Naive thymus-derived CD8-positive, alpha-beta T cell (primary cell): ENCODE data around the gene ZFP92. TPM values are rescaled to one million over a fixed set of nuclear protein-coding genes. Genes with fewer than 3 reads are reported as not detected.

Source experiments
- ATAC-seq, 2 donors: fragments of 150-1000 bp; cut with Tn5 transposase in 1 of 2; sonication (Bioruptor Pico), chemical (Tn5 transposase) in 1 of 2; 1 replicate in 1 of 2; 2 replicates in 1 of 2; pipeline ENCODE4 v1.10.0; 2021; ENCODE audit warnings: mild to moderate bottlenecking in 2 of 2, moderate library complexity in 2 of 2
- POLR2A ChIA-PET: fragments of 350-600 bp; sonication (Branson Sonifier 250); formaldehyde crosslinking; loops from one replicate; lab custom pipeline; 2021; ENCODE audit warnings: antibody characterized with exemption; lab: Charles Lee
- DNase-seq, 10 donors: peaks; one replicate each; pipeline versions ENCODE4 v3.0.0 to v3.0.0-alpha.2; 2020 to 2022
- H3K27ac Mint-ChIP-seq, 10 donors: one replicate each; pipeline ENCODE4 v1.8.0; 2020 to 2022; ENCODE audit warnings: mild to moderate bottlenecking in 10 of 10, mixed read lengths in 10 of 10, moderate library complexity in 4 of 10, inconsistent platforms in 1 of 10
- H3K27me3 Mint-ChIP-seq, 5 donors: one replicate each; pipeline ENCODE4 v1.8.0; 2021 to 2022; ENCODE audit warnings: mixed read lengths in 5 of 5
- H3K36me3 Mint-ChIP-seq, 3 donors: one replicate each; pipeline ENCODE4 v1.8.0; 2020 to 2022; ENCODE audit warnings: mixed read lengths in 3 of 3, mild to moderate bottlenecking in 2 of 3, inconsistent platforms in 1 of 3
- H3K4me1 Mint-ChIP-seq, 4 donors: one replicate each; pipeline ENCODE4 v1.8.0; 2021 to 2022; ENCODE audit warnings: mixed read lengths in 4 of 4
- H3K4me3 Mint-ChIP-seq, 10 donors: one replicate each; pipeline ENCODE4 v1.8.0; 2020 to 2022; ENCODE audit warnings: mild to moderate bottlenecking in 10 of 10, mixed read lengths in 10 of 10, moderate library complexity in 6 of 10, inconsistent platforms in 1 of 10
- H3K9me3 Mint-ChIP-seq, 9 donors: one replicate each; pipeline ENCODE4 v1.8.0; 2020 to 2022; ENCODE audit warnings: mixed read lengths in 9 of 9, mild to moderate bottlenecking in 3 of 9, inconsistent platforms in 1 of 9, moderate library complexity in 1 of 9
- polyA plus RNA-seq, 3 donors: library from polyadenylated mRNA; unstranded; fragments of 300-500 nt; fragmentation: Illumina TruSeq; gene quantifications; one replicate each; pipeline ENCODE4 v1.2.3, GENCODE V29; 2021
- total RNA-seq, 8 experiments: library from RNA in 2 of 8; stranded (reverse) in 2 of 8; gene quantifications; one replicate each; pipeline ENCODE4 v1.2.3 and lab custom pipeline; 2021 to 2026

The ZFP92 gene, protein sequence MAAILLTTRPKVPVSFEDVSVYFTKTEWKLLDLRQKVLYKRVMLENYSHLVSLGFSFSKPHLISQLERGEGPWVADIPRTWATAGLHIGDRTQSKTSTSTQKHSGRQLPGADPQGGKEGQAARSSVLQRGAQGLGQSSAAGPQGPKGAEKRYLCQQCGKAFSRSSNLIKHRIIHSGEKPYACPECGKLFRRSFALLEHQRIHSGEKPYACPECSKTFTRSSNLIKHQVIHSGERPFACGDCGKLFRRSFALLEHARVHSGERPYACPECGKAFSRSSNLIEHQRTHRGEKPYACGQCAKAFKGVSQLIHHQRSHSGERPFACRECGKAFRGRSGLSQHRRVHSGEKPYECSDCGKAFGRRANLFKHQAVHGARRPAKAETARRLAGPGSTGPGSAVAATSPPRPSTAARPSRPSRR
- total RNA-seq (under 1 TPM; 0.47 to 0.49 TPM), polyA plus RNA-seq (under 1 TPM; 0.06 to 0.24 (median 0.19) TPM), total RNA-seq (lab: John Stamatoyannopoulos, UW) (1.00 to 11.5 (median 4.2) reads per million in 6 experiments)

DNA sequence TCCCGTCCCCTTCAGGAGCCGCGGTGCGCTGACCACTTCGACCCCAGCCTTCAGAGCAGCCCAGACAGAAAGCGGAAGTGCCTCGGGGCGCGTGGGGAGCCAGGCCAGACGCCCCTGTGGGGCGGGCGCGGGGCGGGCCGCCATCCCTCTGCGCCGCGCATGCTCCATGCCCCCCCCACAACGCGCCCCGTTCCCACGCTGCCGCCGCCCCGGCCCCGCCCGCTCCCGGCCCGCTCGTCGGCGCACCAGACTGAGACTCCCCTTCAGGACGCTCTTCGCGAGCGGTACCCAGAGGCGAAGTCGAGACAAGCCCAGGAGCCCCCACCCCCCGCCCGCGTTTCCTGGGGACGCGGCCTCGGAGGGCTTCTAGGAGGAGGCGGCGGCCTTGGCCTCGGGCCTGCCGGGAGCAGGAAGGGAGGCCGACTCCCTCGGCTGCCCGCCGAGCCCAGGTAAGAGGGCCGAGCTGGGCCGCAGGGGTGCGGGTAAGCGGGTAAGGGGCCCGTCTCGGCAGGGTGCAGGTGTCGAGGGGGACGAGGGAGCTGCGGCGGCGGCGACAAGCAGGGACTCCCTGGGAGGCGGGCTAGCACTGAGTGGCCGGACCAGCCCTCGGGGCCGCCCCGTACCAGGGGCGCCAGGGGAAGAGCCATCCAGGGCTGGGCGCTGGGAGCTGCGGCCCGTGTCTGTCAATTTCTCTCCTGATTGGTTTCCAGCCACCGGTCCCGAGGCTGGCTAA is at the start of gene ZFP92:
ZFP92 (plus strand) TSS at position 218 of the 733 bp plus-strand sequence. CDS start 6,851 bp downstream, outside the sequence.
- Mint-ChIP-seq H3K9me3 (no peaks in the 10 kb centered on the region), H3K36me3 (no peaks in the 10 kb centered on the region), H3K27ac (peak within 1 kb of the TSS in 5 of 10 donors; percentile 15 to 84 (median 69)), H3K4me3 (peak within 1 kb of the TSS; percentile 59 to 82 (median 74)), H3K4me1 (peaks cover 3 to 14% (median 12%) of the 10 kb centered on the region in 4 donors), H3K27me3 (peaks cover 0 to 2% (median 0%) of the 10 kb centered on the region in 5 donors)
- peak in 9 of 10 donors; percentile 7 to 41 (median 26) for DNase-seq
- POLR2A ChIA-PET, result no interaction called here
- peak; percentile 67 to 86 for ATAC-seq

DNA sequence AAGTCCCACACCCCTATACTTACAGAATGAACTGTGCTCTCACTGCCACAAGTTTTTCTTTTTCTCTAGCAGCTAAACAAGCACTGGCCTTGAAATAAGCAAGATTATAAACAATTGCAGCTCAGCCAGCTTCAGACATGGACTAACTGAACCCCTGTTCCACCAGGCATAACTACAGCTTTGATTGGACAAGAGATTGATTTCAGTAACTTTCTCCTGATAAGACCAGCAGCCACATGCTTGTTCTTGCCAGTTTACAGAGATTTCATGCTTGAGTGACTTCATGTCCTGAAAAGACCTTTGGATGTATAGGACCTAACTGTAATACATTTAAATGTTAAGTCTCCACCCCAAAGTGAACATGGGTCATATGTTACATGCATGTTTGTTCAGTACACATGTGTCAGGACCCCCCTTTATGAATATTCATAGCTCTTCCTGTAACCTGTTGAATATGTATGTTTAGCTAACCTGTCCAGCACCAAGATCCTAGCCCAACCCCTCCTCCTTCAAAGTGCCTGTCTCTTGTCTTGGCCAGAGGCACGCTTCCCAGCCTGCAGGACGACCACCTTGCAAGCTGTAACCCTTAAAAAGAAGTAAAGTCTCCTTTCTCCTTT is 49.4 kb upstream of the ZFP92 start:
- H3K27ac Mint-ChIP-seq, result no peak overlapping the region

DNA sequence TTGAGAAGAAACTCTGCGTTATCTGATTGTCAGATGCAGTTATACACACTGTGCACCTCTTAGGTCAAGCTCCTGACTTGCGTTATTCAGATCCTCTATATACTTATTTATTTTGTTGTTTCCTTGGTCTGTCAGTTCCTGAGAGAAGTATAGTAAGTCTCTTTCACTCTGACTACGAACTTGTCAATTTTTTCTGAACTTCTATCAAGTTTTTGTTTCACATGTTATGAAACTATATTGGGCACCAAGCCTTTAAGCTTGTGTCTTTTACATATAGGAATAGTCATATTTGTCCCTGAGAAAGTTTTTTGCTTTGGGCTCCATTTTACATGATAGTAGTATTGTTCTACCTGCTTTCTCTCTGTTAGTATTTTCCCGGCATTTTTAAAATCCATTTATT is 45.6 kb upstream of the ZFP92 start:
- POLR2A ChIA-PET, result no interaction called here
- H3K27ac Mint-ChIP-seq, result no peak overlapping the region
- peaks cover 0 to 2% (median 0%) of the 10 kb centered on the region in 9 donors for H3K9me3 Mint-ChIP-seq
- peaks cover 0 to 2% (median 0%) of the 10 kb centered on the region in 5 donors for H3K27me3 Mint-ChIP-seq
- no peaks in the 10 kb centered on the region for H3K36me3 Mint-ChIP-seq
- no peak for DNase-seq
- no peak overlapping the region for H3K4me3 Mint-ChIP-seq
- no peak for ATAC-seq
- no peaks in the 10 kb centered on the region for H3K4me1 Mint-ChIP-seq

More for the DNA sequence above, 49.4 kb upstream of the ZFP92 start:
- peaks cover 0 to 6% (median 4%) of the 10 kb centered on the region in 3 donors for H3K36me3 Mint-ChIP-seq
- POLR2A ChIA-PET, result no interaction called here
- H3K9me3 Mint-ChIP-seq, result peaks cover 0 to 27% (median 0%) of the 10 kb centered on the region in 9 donors
- ATAC-seq (no peak), DNase-seq (no peak)
- H3K4me3 Mint-ChIP-seq, result no peak overlapping the region
- no peaks in the 10 kb centered on the region for H3K27me3 Mint-ChIP-seq
- H3K4me1 Mint-ChIP-seq, result no peaks in the 10 kb centered on the region

DNA sequence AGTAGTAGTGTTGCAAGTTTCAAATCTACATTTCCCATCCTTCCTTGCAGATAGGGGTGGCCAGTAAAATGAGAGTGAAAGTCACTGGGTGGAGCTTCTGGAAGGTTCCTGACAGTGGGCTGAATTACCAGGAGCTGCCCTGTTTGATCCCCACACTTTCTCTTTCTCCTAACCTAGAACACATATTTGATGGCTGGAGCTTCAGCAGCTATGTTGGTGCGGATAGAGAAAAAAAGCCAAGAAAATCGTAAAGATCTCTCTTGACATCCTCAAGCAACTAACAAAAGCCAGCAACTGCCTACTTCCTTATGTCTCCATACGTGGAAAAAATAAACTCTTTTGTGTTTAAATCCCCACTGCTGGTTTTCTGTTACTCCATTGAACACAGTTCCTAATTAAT is 45.2 kb upstream of the ZFP92 start:
- peaks cover 0 to 3% (median 0%) of the 10 kb centered on the region in 5 donors for H3K27me3 Mint-ChIP-seq
- POLR2A ChIA-PET, result no interaction called here
- no peak for DNase-seq
- H3K27ac Mint-ChIP-seq, result no peak overlapping the region
- H3K9me3 Mint-ChIP-seq, result no peaks in the 10 kb centered on the region
- ATAC-seq, result no peak
- H3K4me3 Mint-ChIP-seq, result no peak overlapping the region
- no peaks in the 10 kb centered on the region for H3K4me1 Mint-ChIP-seq
- no peaks in the 10 kb centered on the region for H3K36me3 Mint-ChIP-seq

DNA sequence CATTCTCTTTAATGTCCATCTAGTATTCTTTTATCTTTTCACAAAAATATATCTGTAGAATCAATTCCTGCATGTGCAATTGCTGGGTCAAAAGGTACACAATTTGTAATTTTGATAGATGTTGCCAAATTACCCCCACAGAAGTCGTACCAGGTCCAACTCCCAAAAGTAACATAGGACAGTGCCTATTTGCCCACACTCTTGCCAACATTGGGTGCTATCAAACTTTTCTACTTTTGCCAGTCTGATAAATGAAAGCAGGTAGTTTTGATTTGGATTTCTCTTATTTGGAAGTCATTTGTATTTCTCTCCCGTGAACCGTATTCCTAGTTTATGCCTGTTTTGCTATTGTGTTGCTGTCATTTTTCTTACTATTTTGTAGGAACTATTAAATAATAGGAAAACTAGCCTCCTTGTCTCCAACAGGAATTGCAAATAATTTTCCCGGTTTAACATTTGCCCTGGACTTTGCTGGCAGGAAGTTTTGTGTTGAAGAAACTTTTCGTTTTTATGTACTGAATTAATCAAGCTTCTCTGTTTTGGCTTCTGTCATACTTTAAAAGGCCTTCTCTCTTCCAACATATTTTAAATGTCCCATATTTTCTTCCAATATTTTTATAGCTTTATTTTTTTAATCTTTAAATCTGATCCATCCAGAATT is 44.3 kb upstream of the ZFP92 start:
- POLR2A ChIA-PET, result no interaction called here
- H3K27me3 Mint-ChIP-seq, result peaks cover 0 to 3% (median 0%) of the 10 kb centered on the region in 5 donors
- H3K36me3 Mint-ChIP-seq, result no peaks in the 10 kb centered on the region
- H3K27ac Mint-ChIP-seq, result no peak overlapping the region
- no peak for ATAC-seq
- DNase-seq, result no peak
- no peaks in the 10 kb centered on the region for H3K4me1 Mint-ChIP-seq
- no peaks in the 10 kb centered on the region for H3K9me3 Mint-ChIP-seq
- H3K4me3 Mint-ChIP-seq, result no peak overlapping the region

DNA sequence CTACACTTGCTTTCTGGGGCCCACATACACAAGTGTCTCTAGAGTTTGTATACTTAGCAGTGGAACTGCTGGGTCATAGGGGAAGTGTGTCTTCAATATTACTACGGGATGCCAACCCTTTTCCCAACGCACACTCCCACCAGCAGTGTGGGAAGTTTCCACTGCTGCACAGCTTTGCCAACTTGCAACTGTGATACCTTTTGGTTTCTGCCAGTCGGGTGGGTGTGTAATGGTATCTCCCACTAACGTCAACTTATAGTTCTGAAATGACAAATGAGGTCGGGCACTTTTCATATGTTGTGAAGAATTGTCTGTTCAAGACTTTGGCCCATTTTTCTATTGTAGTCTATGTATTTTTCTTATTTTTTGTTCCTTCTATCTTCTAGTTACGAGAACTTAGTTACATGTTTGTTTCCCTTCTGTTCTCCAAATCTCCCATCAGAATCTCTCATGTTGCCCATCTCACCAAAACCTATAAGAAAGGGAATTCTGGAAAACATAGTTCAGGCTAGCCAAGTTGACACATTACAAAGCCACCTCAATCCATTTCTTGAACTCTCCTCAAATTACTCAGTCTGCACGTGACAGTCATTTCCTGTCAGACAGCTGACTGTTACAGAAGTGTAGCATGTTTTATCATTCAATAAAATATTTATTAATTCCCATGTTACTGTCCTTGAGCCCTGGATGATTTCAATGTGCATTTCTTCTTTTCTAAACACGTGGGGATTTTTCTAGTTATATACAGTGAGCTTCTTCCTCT is 40.8 kb upstream of the ZFP92 start:
- Mint-ChIP-seq H3K27ac (no peak overlapping the region), H3K4me1 (no peaks in the 10 kb centered on the region), H3K36me3 (no peaks in the 10 kb centered on the region), H3K4me3 (no peak overlapping the region), H3K27me3 (peaks cover 0 to 3% (median 0%) of the 10 kb centered on the region in 5 donors), H3K9me3 (no peaks in the 10 kb centered on the region)
- POLR2A ChIA-PET, result no interaction called here
- no peak for DNase-seq
- ATAC-seq, result no peak

DNA sequence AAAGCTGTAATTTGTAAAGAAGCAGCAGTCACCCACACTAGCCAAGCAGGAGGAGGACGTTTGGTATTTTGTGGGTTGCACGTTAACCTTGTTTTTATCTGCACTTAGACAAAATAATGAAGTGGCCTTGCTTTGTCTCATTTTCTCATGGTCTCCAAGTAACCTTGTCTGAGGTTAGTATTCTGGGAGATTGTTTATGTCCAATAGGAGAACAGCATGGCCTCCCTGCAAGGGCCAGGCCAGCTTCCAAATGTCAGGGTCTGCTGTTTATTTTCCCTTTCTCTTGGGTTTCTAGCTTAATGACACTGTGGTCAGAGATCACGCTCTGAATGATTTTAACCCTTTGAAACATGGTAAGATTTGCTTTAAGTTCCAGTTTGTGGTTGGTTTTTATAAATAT is 40.0 kb upstream of the ZFP92 start:
- Mint-ChIP-seq H3K4me3 (no peak overlapping the region), H3K27me3 (peaks cover 0 to 3% (median 0%) of the 10 kb centered on the region in 5 donors), H3K36me3 (no peaks in the 10 kb centered on the region), H3K4me1 (no peaks in the 10 kb centered on the region), H3K9me3 (no peaks in the 10 kb centered on the region), H3K27ac (no peak overlapping the region)
- ATAC-seq (no peak), DNase-seq (no peak)
- POLR2A ChIA-PET, result no interaction called here

DNA sequence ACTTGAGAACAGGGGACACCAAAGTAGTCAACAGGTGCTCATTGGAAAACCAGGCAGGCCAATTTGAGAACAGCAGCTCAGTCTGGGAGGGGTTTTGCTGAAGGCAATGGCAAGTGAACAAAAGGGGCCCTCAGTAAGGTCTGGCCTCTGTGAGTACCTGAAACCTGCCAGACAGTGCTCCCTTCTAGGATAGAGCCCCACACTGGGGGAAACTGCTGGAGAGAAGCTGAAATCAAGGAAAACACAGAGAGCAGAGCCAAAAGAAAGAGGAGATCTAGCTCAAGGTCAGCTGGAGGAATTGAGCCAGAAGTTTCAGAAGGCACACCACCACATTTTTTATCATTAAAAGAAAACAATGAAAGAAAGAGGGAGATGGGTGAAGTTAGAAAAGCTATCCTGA is 38.3 kb upstream of the ZFP92 start:
- DNase-seq (no peak), ATAC-seq (no peak)
- POLR2A ChIA-PET, result no interaction called here
- Mint-ChIP-seq H3K27me3 (peaks cover 0 to 3% (median 0%) of the 10 kb centered on the region in 5 donors), H3K4me3 (no peak overlapping the region), H3K4me1 (no peaks in the 10 kb centered on the region), H3K36me3 (no peaks in the 10 kb centered on the region), H3K27ac (no peak overlapping the region), H3K9me3 (no peaks in the 10 kb centered on the region)

DNA sequence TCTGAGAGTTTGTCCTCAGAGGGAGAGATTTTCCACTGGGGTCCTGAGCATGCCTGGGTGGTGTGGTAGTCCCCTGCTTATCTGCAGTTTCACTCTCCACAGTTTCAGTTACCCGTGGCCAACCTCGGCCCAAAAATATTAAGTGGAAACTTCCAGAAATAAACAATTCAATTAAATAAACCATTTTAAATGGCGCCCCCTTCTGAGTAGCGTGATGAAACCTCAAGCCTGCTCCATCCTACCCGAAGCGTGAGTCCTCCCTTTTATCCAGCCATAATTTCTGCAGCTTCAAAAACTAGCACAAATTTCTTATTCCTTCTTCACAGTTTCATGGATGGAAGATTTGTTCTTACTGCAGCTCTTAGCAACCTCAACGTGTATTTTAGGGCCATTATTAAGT is 36.8 kb upstream of the ZFP92 start:
- H3K27me3 Mint-ChIP-seq, result peaks cover 0 to 3% (median 0%) of the 10 kb centered on the region in 5 donors
- POLR2A ChIA-PET, result no interaction called here
- peak overlapping the region in 1 of 10 donors; percentile 27 for H3K27ac Mint-ChIP-seq
- DNase-seq, result no peak
- ATAC-seq, result no peak
- H3K36me3 Mint-ChIP-seq, result no peaks in the 10 kb centered on the region
- H3K9me3 Mint-ChIP-seq, result no peaks in the 10 kb centered on the region
- H3K4me3 Mint-ChIP-seq, result no peak overlapping the region
- no peaks in the 10 kb centered on the region for H3K4me1 Mint-ChIP-seq

DNA sequence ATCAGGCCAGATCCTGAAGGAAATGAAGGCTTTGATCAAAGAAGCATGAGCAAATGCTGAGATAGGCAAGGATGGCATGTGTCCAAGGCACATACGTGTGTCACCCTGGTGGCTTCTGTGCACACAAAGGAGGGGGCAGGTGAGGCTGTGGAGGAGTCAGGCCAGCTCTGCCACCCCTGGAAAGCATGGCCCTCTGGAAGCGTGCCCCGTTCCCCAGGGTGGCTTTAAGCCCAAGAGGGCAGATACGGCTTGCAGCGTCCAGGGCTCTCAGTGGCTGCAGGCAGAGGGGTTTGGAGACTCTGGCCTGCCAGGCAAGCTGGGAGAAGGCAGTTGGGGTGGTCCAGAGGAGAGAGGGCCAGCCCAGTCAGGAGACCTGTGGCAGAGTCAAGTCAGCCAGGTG is 35.7 kb upstream of the ZFP92 start:
- ATAC-seq, result no peak
- no peaks in the 10 kb centered on the region for H3K9me3 Mint-ChIP-seq
- H3K36me3 Mint-ChIP-seq, result no peaks in the 10 kb centered on the region
- no peak overlapping the region for H3K27ac Mint-ChIP-seq
- DNase-seq, result no peak
- H3K4me1 Mint-ChIP-seq, result peaks cover 0 to 1% (median 0%) of the 10 kb centered on the region in 4 donors
- POLR2A ChIA-PET, result no interaction called here
- H3K27me3 Mint-ChIP-seq, result peaks cover 0 to 2% (median 0%) of the 10 kb centered on the region in 5 donors
- H3K4me3 Mint-ChIP-seq, result no peak overlapping the region

DNA sequence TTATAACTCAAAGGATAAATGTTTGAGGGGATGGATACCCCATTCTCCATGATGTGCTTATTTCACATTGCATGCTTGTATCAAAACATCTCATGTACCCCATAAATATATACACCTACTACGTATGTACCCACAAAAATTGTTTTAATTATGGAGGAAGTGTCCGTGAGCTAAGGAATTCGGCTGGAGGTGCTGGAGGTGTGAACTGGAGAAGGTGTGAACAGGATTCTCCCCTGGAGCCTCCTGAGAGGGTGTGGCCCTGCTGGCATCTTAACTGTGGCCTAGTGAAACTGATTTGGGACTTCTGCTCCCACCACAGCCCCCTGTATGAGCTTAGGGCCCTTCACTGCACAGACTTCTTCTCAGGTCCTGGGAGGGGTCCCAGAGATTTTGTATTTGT is 33.5 kb upstream of the ZFP92 start:
- DNase-seq (no peak), ATAC-seq (no peak)
- H3K9me3 Mint-ChIP-seq, result no peaks in the 10 kb centered on the region
- H3K27ac Mint-ChIP-seq, result no peak overlapping the region
- H3K36me3 Mint-ChIP-seq, result no peaks in the 10 kb centered on the region
- no peaks in the 10 kb centered on the region for H3K27me3 Mint-ChIP-seq
- H3K4me3 Mint-ChIP-seq, result no peak overlapping the region
- peaks cover 0 to 1% (median 0%) of the 10 kb centered on the region in 4 donors for H3K4me1 Mint-ChIP-seq
- POLR2A ChIA-PET, result no interaction called here

DNA sequence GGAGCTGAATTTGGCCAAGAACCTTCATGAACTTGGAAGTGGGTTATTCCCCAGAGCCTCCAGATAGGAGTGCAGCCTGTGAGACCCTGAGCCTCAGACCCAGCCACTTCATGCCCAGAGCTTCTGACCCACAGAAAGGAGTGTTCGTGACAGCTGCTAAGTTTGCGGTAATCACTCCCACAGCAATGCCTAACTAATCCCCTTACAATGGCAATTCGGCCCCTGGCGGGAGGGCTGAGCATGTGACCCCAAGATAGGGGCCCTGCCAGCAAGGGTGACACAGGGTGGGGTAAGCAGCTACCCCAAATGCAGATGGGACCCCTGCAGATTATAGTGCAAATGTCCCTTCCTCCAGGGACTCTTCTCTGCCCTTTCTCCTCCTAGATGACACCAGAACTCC is 32.7 kb upstream of the ZFP92 start:
- DNase-seq, result no peak
- Mint-ChIP-seq H3K27me3 (no peaks in the 10 kb centered on the region), H3K9me3 (no peaks in the 10 kb centered on the region), H3K4me1 (peaks cover 0 to 1% (median 0%) of the 10 kb centered on the region in 4 donors), H3K4me3 (no peak overlapping the region), H3K36me3 (no peaks in the 10 kb centered on the region), H3K27ac (peak overlapping the region in 1 of 10 donors; percentile 29)
- POLR2A ChIA-PET, result no interaction called here
- no peak for ATAC-seq
